Hepatocyte (in vitro differentiated cells): ENCODE results near the gene ARHGEF38.

ENCODE experiments used
- CTCF ChIP-seq: fragments of 200-600 bp; sonication (generic); IDR thresholded peaks from 2 replicates; pipeline ENCODE4 v1.5.1; 2016; ENCODE audit warnings: antibody characterized with exemption, mild to moderate bottlenecking; ENCODE audit not compliant: poor library complexity
- EZH2 ChIP-seq: fragments of 200-600 bp; sonication (generic); IDR thresholded peaks from 2 replicates; pipeline ENCODE4 v1.6.1; 2016; ENCODE audit warnings: antibody characterized with exemption, mild to moderate bottlenecking, borderline replicate concordance

- TF ChIP-seq CTCF, result no peak
- TF ChIP-seq EZH2, result no peak
These were observed 9.1 kb upstream of the ARHGEF38 start for GRCh38 chr4:105543346-105543745.
